ENCODE data around the gene BDP1.
"Not testable (repeated sequence)": the region's sequence is repeated elsewhere in the genome, so short reads cannot be mapped to it uniquely, and the experiment has no call there.

BDP1 gene

GRCh38 chr5:71455427-71456361 is at the start of gene BDP1:
Gene BDP1 (plus strand): TSS chr5:71455651. CDS start chr5:71455878, 227 bp downstream.
- DNase-seq (ENCODE audit: low read depth): peak; percentile 98
- H3K36me3 ChIP-seq (ENCODE audit: control insufficient read depth, insufficient read depth, low read length, severe bottlenecking): peaks cover 23% of the 10 kb centered on the region
- no peaks in the 10 kb centered on the region for H3K9me3 ChIP-seq (ENCODE audit: control insufficient read depth, low read length)
- H3K27me3 ChIP-seq (replicated peaks; ENCODE audit: control insufficient read depth, insufficient read depth, low read length): peaks cover 6% of the 10 kb centered on the region
- H3K9ac ChIP-seq (ENCODE audit: low read length): peak within 1 kb of the TSS; percentile 98
- H3K4me1 ChIP-seq (ENCODE audit: control insufficient read depth, insufficient read depth, low read length): peaks cover 15% of the 10 kb centered on the region
- peak within 1 kb of the TSS; percentile 100 for H3K4me3 ChIP-seq (ENCODE audit: low read length)

- H3K4me3 ChIP-seq (ENCODE audit: low read length); H3K36me3 ChIP-seq (ENCODE audit: control insufficient read depth, insufficient read depth, low read length, severe bottlenecking); H3K9ac ChIP-seq (ENCODE audit: low read length); H3K9me3 ChIP-seq (ENCODE audit: control insufficient read depth, low read length); H3K27me3 ChIP-seq (replicated peaks; ENCODE audit: control insufficient read depth, insufficient read depth, low read length); H3K4me1 ChIP-seq (ENCODE audit: control insufficient read depth, insufficient read depth, low read length); DNase-seq (ENCODE audit: low read depth): not testable (repeated sequence)
Observed at GRCh38 chr5:71410088-71410487, 45.4 kb upstream of the BDP1 start.

GRCh38 chr5:71415626-71416025 is 39.8 kb upstream of the BDP1 start:
- DNase-seq (ENCODE audit: low read depth); H3K27me3 ChIP-seq (replicated peaks; ENCODE audit: control insufficient read depth, insufficient read depth, low read length); H3K4me3 ChIP-seq (ENCODE audit: low read length); H3K9me3 ChIP-seq (ENCODE audit: control insufficient read depth, low read length); H3K9ac ChIP-seq (ENCODE audit: low read length); H3K4me1 ChIP-seq (ENCODE audit: control insufficient read depth, insufficient read depth, low read length); H3K36me3 ChIP-seq (ENCODE audit: control insufficient read depth, insufficient read depth, low read length, severe bottlenecking): not testable (repeated sequence)

- H3K4me3 ChIP-seq (ENCODE audit: low read length); DNase-seq (ENCODE audit: low read depth); H3K9me3 ChIP-seq (ENCODE audit: control insufficient read depth, low read length); H3K4me1 ChIP-seq (ENCODE audit: control insufficient read depth, insufficient read depth, low read length); H3K36me3 ChIP-seq (ENCODE audit: control insufficient read depth, insufficient read depth, low read length, severe bottlenecking); H3K27me3 ChIP-seq (replicated peaks; ENCODE audit: control insufficient read depth, insufficient read depth, low read length); H3K9ac ChIP-seq (ENCODE audit: low read length): not testable (repeated sequence)
Observed at GRCh38 chr5:71418026-71418425, 37.4 kb upstream of the BDP1 start.

GRCh38 chr5:71421278-71421677 is 34.2 kb upstream of the BDP1 start:
- H3K36me3 ChIP-seq (ENCODE audit: control insufficient read depth, insufficient read depth, low read length, severe bottlenecking); H3K9me3 ChIP-seq (ENCODE audit: control insufficient read depth, low read length); H3K9ac ChIP-seq (ENCODE audit: low read length); H3K4me1 ChIP-seq (ENCODE audit: control insufficient read depth, insufficient read depth, low read length); H3K4me3 ChIP-seq (ENCODE audit: low read length); H3K27me3 ChIP-seq (replicated peaks; ENCODE audit: control insufficient read depth, insufficient read depth, low read length); DNase-seq (ENCODE audit: low read depth): not testable (repeated sequence)

GRCh38 chr5:71423896-71424295 is 31.6 kb upstream of the BDP1 start:
- not testable (repeated sequence) for H3K9me3 ChIP-seq (ENCODE audit: control insufficient read depth, low read length); H3K36me3 ChIP-seq (ENCODE audit: control insufficient read depth, insufficient read depth, low read length, severe bottlenecking)

GRCh38 chr5:71426686-71427474 is 28.6 kb upstream of the BDP1 start:
- not testable (repeated sequence) for H3K36me3 ChIP-seq (ENCODE audit: control insufficient read depth, insufficient read depth, low read length, severe bottlenecking); H3K9ac ChIP-seq (ENCODE audit: low read length); DNase-seq (ENCODE audit: low read depth); H3K9me3 ChIP-seq (ENCODE audit: control insufficient read depth, low read length); H3K4me1 ChIP-seq (ENCODE audit: control insufficient read depth, insufficient read depth, low read length); H3K4me3 ChIP-seq (ENCODE audit: low read length); H3K27me3 ChIP-seq (replicated peaks; ENCODE audit: control insufficient read depth, insufficient read depth, low read length)

More at GRCh38 chr5:71423896-71424295, 31.6 kb upstream of the BDP1 start:
- not testable (repeated sequence) for H3K4me3 ChIP-seq (ENCODE audit: low read length); DNase-seq (ENCODE audit: low read depth); H3K4me1 ChIP-seq (ENCODE audit: control insufficient read depth, insufficient read depth, low read length); H3K27me3 ChIP-seq (replicated peaks; ENCODE audit: control insufficient read depth, insufficient read depth, low read length); H3K9ac ChIP-seq (ENCODE audit: low read length)

GRCh38 chr5:71432410-71432809 is 23.0 kb upstream of the BDP1 start:
- H3K9me3 ChIP-seq (ENCODE audit: control insufficient read depth, low read length); H3K4me1 ChIP-seq (ENCODE audit: control insufficient read depth, insufficient read depth, low read length); H3K36me3 ChIP-seq (ENCODE audit: control insufficient read depth, insufficient read depth, low read length, severe bottlenecking); H3K4me3 ChIP-seq (ENCODE audit: low read length); H3K27me3 ChIP-seq (replicated peaks; ENCODE audit: control insufficient read depth, insufficient read depth, low read length); H3K9ac ChIP-seq (ENCODE audit: low read length); DNase-seq (ENCODE audit: low read depth): not testable (repeated sequence)

- H3K27me3 ChIP-seq (replicated peaks; ENCODE audit: control insufficient read depth, insufficient read depth, low read length); H3K9me3 ChIP-seq (ENCODE audit: control insufficient read depth, low read length); H3K4me3 ChIP-seq (ENCODE audit: low read length); H3K9ac ChIP-seq (ENCODE audit: low read length); H3K4me1 ChIP-seq (ENCODE audit: control insufficient read depth, insufficient read depth, low read length); DNase-seq (ENCODE audit: low read depth); H3K36me3 ChIP-seq (ENCODE audit: control insufficient read depth, insufficient read depth, low read length, severe bottlenecking): not testable (repeated sequence)
Observed at GRCh38 chr5:71434825-71435224, 20.6 kb upstream of the BDP1 start.

GRCh38 chr5:71441564-71441963 is 13.9 kb upstream of the BDP1 start:
- H3K4me1 ChIP-seq (ENCODE audit: control insufficient read depth, insufficient read depth, low read length); H3K27me3 ChIP-seq (replicated peaks; ENCODE audit: control insufficient read depth, insufficient read depth, low read length); H3K9me3 ChIP-seq (ENCODE audit: control insufficient read depth, low read length); H3K4me3 ChIP-seq (ENCODE audit: low read length); H3K9ac ChIP-seq (ENCODE audit: low read length); DNase-seq (ENCODE audit: low read depth); H3K36me3 ChIP-seq (ENCODE audit: control insufficient read depth, insufficient read depth, low read length, severe bottlenecking): not testable (repeated sequence)

GRCh38 chr5:71443891-71444290 is 11.6 kb upstream of the BDP1 start:
- not testable (repeated sequence) for H3K4me1 ChIP-seq (ENCODE audit: control insufficient read depth, insufficient read depth, low read length); H3K36me3 ChIP-seq (ENCODE audit: control insufficient read depth, insufficient read depth, low read length, severe bottlenecking); H3K9ac ChIP-seq (ENCODE audit: low read length); H3K4me3 ChIP-seq (ENCODE audit: low read length); H3K27me3 ChIP-seq (replicated peaks; ENCODE audit: control insufficient read depth, insufficient read depth, low read length); H3K9me3 ChIP-seq (ENCODE audit: control insufficient read depth, low read length); DNase-seq (ENCODE audit: low read depth)
